GM12878 (cell line): ENCODE measurements around the gene OSBPL5. TPM values are rescaled to one million over a fixed set of nuclear protein-coding genes. Genes with fewer than 3 reads are reported as not detected.

ENCODE experiments used
- ATAC-seq: fragments of 200-7000 bp; cut with Tn5 transposase; 3 replicates; pipeline ENCODE4 v1.9.1; 2020; ENCODE audit warnings: mild to moderate bottlenecking, moderate library complexity
- BruUV-seq: library from RNA; stranded (reverse); fragments of 400-500 nt; replicated peaks from 2 replicates; lab custom pipeline; 2021; lab: Mats Ljungman, UMichigan
- CTCF ChIA-PET: fragments of 300-600 bp; sonication (Branson Sonifier 250); formaldehyde crosslinking; extraction: SDS; loops from one replicate; lab custom pipeline; 2021; ENCODE audit warnings: inconsistent platforms; lab: Yijun Ruan, JAX
- POLR2A ChIA-PET: fragments of 350-600 bp; formaldehyde crosslinking; extraction: SDS; loops from one replicate; lab custom pipeline; 2021; ENCODE audit warnings: inconsistent platforms; lab: Charles Lee
- RAD21 ChIA-PET: fragments of 300-600 bp; sonication (Branson Sonifier 250); formaldehyde crosslinking; loops from one replicate; lab custom pipeline; 2023; ENCODE audit warnings: antibody characterized with exemption; ENCODE audit not compliant: unreplicated experiment; lab: Charles Lee
- SMC1A ChIA-PET: fragments of 300-600 bp; sonication (Branson Sonifier 250); formaldehyde crosslinking; loops from one replicate; lab custom pipeline; 2023; ENCODE audit not compliant: unreplicated experiment, uncharacterized antibody; lab: Charles Lee
- DNase-seq: peaks from one replicate; pipeline ENCODE4 v3.0.0-alpha.2; 2011; ENCODE audit warnings: low read depth, low spot score
- FAIRE-seq: peaks from 3 replicates; lab custom pipeline; 2011; peaks lifted over from hg19 to GRCh38; lab: Jason Lieb, UNC
- H2AFZ ChIP-seq: 2 replicates; pipeline ENCODE4 v1.6.0; 2011; ENCODE audit warnings: low read depth, low read length, control low read depth; ENCODE audit not compliant: control insufficient read depth
- H3K27ac ChIP-seq: 2 replicates; pipeline ENCODE4 v1.5.1; 2011; ENCODE audit warnings: control low read depth; ENCODE audit not compliant: control insufficient read depth, insufficient read depth
- H3K27me3 ChIP-seq, 2 experiments: replicated peaks in 1 of 2; 2 replicates each; pipeline versions ENCODE4 v1.6.0 to v1.6.1; 2011; ENCODE audit warnings: low read length in 1 of 2; ENCODE audit not compliant: control insufficient read depth in 2 of 2, insufficient read depth in 2 of 2
- H3K36me3 ChIP-seq, 2 experiments: 2 replicates each; pipeline ENCODE4 v1.5.1; 2011; ENCODE audit warnings: low read length in 1 of 2; ENCODE audit not compliant: control insufficient read depth in 2 of 2, insufficient read depth in 2 of 2
- H3K4me1 ChIP-seq: 2 replicates; pipeline ENCODE4 v1.6.1; 2011; ENCODE audit warnings: mild to moderate bottlenecking, low read length, moderate library complexity, mixed read lengths; ENCODE audit not compliant: control insufficient read depth, insufficient read depth
- H3K4me2 ChIP-seq: 2 replicates; pipeline ENCODE4 v1.6.0; 2011; ENCODE audit warnings: control low read depth; ENCODE audit not compliant: control insufficient read depth, insufficient read depth
- H3K4me3 ChIP-seq: fragments of 200-600 bp; sonication (generic); 2 replicates; pipeline ENCODE4 v1.5.1; 2016
- H3K79me2 ChIP-seq: 2 replicates; pipeline ENCODE4 v1.6.0; 2011; ENCODE audit warnings: low read length; ENCODE audit not compliant: control insufficient read depth, insufficient read depth
- H3K9ac ChIP-seq: 2 replicates; pipeline ENCODE4 v1.8.0; 2011; ENCODE audit warnings: low read length, control low read depth, mixed read lengths; ENCODE audit not compliant: control insufficient read depth, insufficient read depth
- H3K9me3 ChIP-seq: replicated peaks from 3 replicates; pipeline ENCODE4 v1.5.1; 2011; ENCODE audit warnings: mild to moderate bottlenecking, low read length; ENCODE audit not compliant: control insufficient read depth, insufficient read depth
- H4K20me1 ChIP-seq: 2 replicates; pipeline ENCODE4 v1.6.0; 2011; ENCODE audit not compliant: control insufficient read depth, insufficient read depth
- BHLHE40 ChIP-seq, 2 experiments: fragments of 450-650 bp in 1 of 2; IDR thresholded peaks; 2 replicates each; pipeline ENCODE4 v1.6.1; 2011 to 2017; ENCODE audit warnings: low read depth in 2 of 2, borderline replicate concordance in 1 of 2, improper control_type of control experiment in 1 of 2, low read length in 1 of 2, mild to moderate bottlenecking in 1 of 2
- CBX3 ChIP-seq: fragments of 200-600 bp; sonication (generic); IDR thresholded peaks from 2 replicates; pipeline ENCODE4 v1.6.1; 2016; ENCODE audit warnings: low read depth, borderline replicate concordance
- CREB1 ChIP-seq: IDR thresholded peaks from 2 replicates; pipeline ENCODE4 v1.6.1; 2012; ENCODE audit warnings: low read depth, mild to moderate bottlenecking, inconsistent platforms
- EED ChIP-seq: sonication (generic); IDR thresholded peaks from 2 replicates; pipeline ENCODE4 v1.6.1; 2016; ENCODE audit warnings: antibody characterized with exemption, low read depth
- EP300 ChIP-seq, 2 experiments: fragments of 150-350 bp in 1 of 2; IDR thresholded peaks; 2 replicates each; pipeline ENCODE4 v1.6.1; 2011 to 2012; ENCODE audit warnings: low read depth in 2 of 2, low read length in 2 of 2, borderline replicate concordance in 1 of 2, improper control_type of control experiment in 1 of 2, inconsistent platforms in 1 of 2; ENCODE audit not compliant: control insufficient read depth in 1 of 2
- FOXK2 ChIP-seq: fragments of 450-650 bp; IDR thresholded peaks from 2 replicates; pipeline ENCODE4 v1.6.1; 2017; ENCODE audit warnings: mild to moderate bottlenecking, moderate library complexity
- IKZF1 ChIP-seq: fragments of 450-650 bp; conservative IDR thresholded peaks from 2 replicates; pipeline ENCODE4 v1.6.1; 2017; ENCODE audit warnings: antibody characterized with exemption, mild to moderate bottlenecking
- JUNB ChIP-seq: IDR thresholded peaks from 2 replicates; pipeline ENCODE4 v1.6.1; 2016; ENCODE audit warnings: antibody characterized with exemption, mild to moderate bottlenecking
- KLF5 ChIP-seq: fragments of 450-650 bp; IDR thresholded peaks from 2 replicates; pipeline ENCODE4 v1.6.1; 2014; ENCODE audit warnings: mild to moderate bottlenecking; ENCODE audit not compliant: partially characterized antibody
- MTA2 ChIP-seq: fragments of 450-650 bp; IDR thresholded peaks from 2 replicates; pipeline ENCODE4 v1.6.1; 2016; ENCODE audit warnings: low read depth, mild to moderate bottlenecking, moderate library complexity
- NR2C2 ChIP-seq: IDR thresholded peaks from 2 replicates; pipeline ENCODE4 v1.6.1; 2011; ENCODE audit warnings: borderline replicate concordance, low read depth; ENCODE audit not compliant: control insufficient read depth, insufficient read length
- PAX5 ChIP-seq: IDR thresholded peaks from 2 replicates; pipeline ENCODE4 v1.6.1; 2011; ENCODE audit warnings: low read depth, low read length, borderline replicate concordance
- RELA ChIP-seq: fragments of 450-650 bp; IDR thresholded peaks from 2 replicates; pipeline ENCODE4 v1.8.0; 2014; ENCODE audit warnings: borderline replicate concordance; ENCODE audit not compliant: partially characterized antibody
- RFX5 ChIP-seq: IDR thresholded peaks from 2 replicates; pipeline ENCODE4 v1.6.1; 2011; ENCODE audit warnings: low read depth, low read length, improper control_type of control experiment
- RUNX3 ChIP-seq: IDR thresholded peaks from 2 replicates; pipeline ENCODE4 v1.6.1; 2012; ENCODE audit warnings: low read length, inconsistent platforms
- SMAD1 ChIP-seq: fragments of 450-650 bp; IDR thresholded peaks from 2 replicates; pipeline ENCODE4 v1.6.1; 2018; ENCODE audit warnings: mild to moderate bottlenecking, low read depth; ENCODE audit not compliant: partially characterized antibody
- SMAD5 ChIP-seq: IDR thresholded peaks from 2 replicates; pipeline ENCODE4 v1.6.1; 2016; ENCODE audit warnings: antibody characterized with exemption, low read depth
- SPI1 ChIP-seq: IDR thresholded peaks from 2 replicates; pipeline ENCODE4 v1.6.1; 2011; ENCODE audit warnings: low read depth, mild to moderate bottlenecking, low read length, moderate library complexity, borderline replicate concordance; ENCODE audit not compliant: insufficient read depth
- STAT3 ChIP-seq: IDR thresholded peaks from 2 replicates; pipeline ENCODE4 v1.6.1; 2011; ENCODE audit warnings: low read depth, low read length, improper control_type of control experiment
- WGBS: methylation state at CpG from one replicate; pipeline ENCODE4 v1.1.6; 2016; ENCODE audit warnings: low lambda C conversion rate; ENCODE audit not compliant: insufficient replicate concordance, insufficient coverage; ENCODE audit errors: missing lambda C conversion rate; 5-methylcytosine and 5-hydroxymethylcytosine counted together
- in situ Hi-C: fragments of 300-500 bp; cut with MboI; formaldehyde crosslinking; loops from 9 replicates; pipeline ENCODE4 v1.14.3; 2018; ENCODE audit warnings: mixed read lengths
- intact Hi-C: fragments of 100-400 bp; cut with micrococcal nuclease; formaldehyde crosslinking; loops from one replicate; pipeline ENCODE4 v1.14.2; 2022; ENCODE audit not compliant: unreplicated experiment
- polyA plus RNA-seq, 11 experiments: library from polyadenylated mRNA; depleted of rRNA in 4 of 11; unstranded in 6 of 11; stranded (reverse) in 5 of 11; fragments of >200 nt; fragmentation: Nextera tagmentation in 4 of 11; fragmentation: Illumina TruSeq in 1 of 11; extraction: Ambion mirVana in 4 of 11; extraction: Trizol in 1 of 11; gene quantifications; 1 replicate in 1 of 11; 2 replicates in 10 of 11; pipeline versions ENCODE4 v1.2.1 to v1.2.3, GENCODE V29; 2011 to 2016; ENCODE audit warnings: inconsistent platforms in 2 of 11, missing spikeins in 2 of 11, low read depth in 1 of 11
- total RNA-seq, 4 experiments: library from RNA; depleted of rRNA in 3 of 4; stranded (reverse); fragments of >200 nt in 3 of 4; fragmentation: Illumina TruSeq in 1 of 4; extraction: Trizol in 1 of 4; gene quantifications; 2 replicates each; pipeline versions ENCODE4 v1.2.1 to v1.2.3, GENCODE V29; 2013 to 2021
- TF ChIP-seq, protein P1 (sequence below): fragments of 450-650 bp; IDR thresholded peaks from 2 replicates; pipeline ENCODE4 v1.6.1; 2017; ENCODE audit warnings: low read depth, mild to moderate bottlenecking, moderate library complexity

Gene OSBPL5
- total and polyA plus RNA-seq, 10 of the 15 experiments (the other 5 are each of a cell fraction or from before 2014, with no cell fraction given): not detected

DNA sequence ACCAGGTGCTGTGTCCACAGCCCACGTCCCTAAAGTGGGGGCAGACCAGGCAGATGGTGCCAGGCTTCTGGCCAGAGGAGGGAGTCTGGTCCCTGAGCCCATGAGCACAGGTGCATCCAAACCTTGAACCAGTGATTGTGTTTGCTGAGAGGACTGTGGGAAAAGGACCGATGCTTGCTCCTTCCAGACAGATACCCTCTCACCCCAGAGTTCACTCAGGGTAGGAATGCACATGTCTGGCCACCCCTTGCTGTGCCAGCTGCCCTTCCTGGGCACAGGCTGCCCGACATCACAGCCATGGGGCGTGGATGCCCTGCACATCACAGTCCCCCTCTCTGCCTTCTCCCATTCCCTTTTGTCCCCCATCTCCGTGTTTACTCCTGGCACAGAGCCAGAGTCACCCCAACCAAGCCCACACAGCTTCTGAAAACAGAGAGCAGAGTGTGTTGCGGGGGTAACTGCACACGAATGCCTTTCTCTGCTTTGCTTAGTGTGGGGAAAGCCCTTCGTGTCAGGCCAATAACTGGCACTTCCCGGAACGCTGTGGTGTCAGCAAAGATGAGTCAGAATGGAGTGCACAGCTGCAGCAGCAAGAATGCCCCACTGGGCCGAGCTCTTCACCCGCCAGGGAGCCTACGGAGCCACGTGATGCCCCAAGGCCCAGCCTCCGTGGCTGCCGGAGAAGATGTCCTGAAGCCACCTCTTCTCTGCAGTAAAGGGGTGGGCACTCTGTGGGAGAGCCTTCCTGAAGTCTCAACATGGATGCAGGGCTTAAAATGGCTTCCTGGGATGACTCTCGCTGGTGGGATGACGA lies 115.5 kb downstream of the OSBPL5 start:
- H3K27ac ChIP-seq: peak overlapping the region; percentile 81
- H3K79me2 ChIP-seq: peaks cover 69% of the 10 kb centered on the region
- ChIA-PET POLR2A (interaction anchor here (0.8 to 1.0 kb wide), 3 partner anchors 42 to 61 kb away, joined by 3 read pairs; no protein-coding TSS in a partner anchor), RAD21 (interaction anchor here (1.0 to 5.0 kb wide), 8 partner anchors 10 to 116 kb away, joined by 3 to 58 read pairs (median 5); partner anchors contain the start of gene NAP1L4), SMC1A (interaction anchor here (1.0 to 4.4 kb wide), 11 partner anchors 9 to 78 kb away, joined by 3 to 52 read pairs (median 5); partner anchors contain the start of gene NAP1L4), CTCF (interaction anchor here (0.6 to 8.2 kb wide), 12 partner anchors 10 to 571 kb away, joined by 3 to 95 read pairs (median 5); no protein-coding TSS in a partner anchor)
- ATAC-seq: peak; percentile 97
- intact Hi-C loops (loop anchor here (5.0 kb wide), 1 partner anchor 43 kb away; no protein-coding TSS in a partner anchor), in situ Hi-C loops (no loop called here)
- H3K9ac ChIP-seq: peak overlapping the region; percentile 32; the same call in 1 of the 2 replicates
- peak overlapping the region; percentile 55 for H2AFZ ChIP-seq
- H3K27me3 ChIP-seq: no peaks in the 10 kb centered on the region
- DNase-seq: peak; percentile 82
- peak overlapping the region; percentile 50 for H3K4me3 ChIP-seq
- peaks cover 0 to 12% of the 10 kb centered on the region in 2 experiments; a peak in 3 of 4 replicates for H3K36me3 ChIP-seq
- no TSS peak for BruUV-seq
- H3K4me2 ChIP-seq: peak overlapping the region; percentile 86
- H3K9me3 ChIP-seq: no peaks in the 10 kb centered on the region
- peaks cover 32% of the 10 kb centered on the region for H3K4me1 ChIP-seq
- peak; percentile 95 for FAIRE-seq
- peaks cover 3% of the 10 kb centered on the region; the same call in 1 of the 2 replicates for H4K20me1 ChIP-seq
- 1% methylated on average over 18 of the region's 18 CpGs for WGBS
- no peak for TF ChIP-seq RFX5
- no peak for TF ChIP-seq NR2C2
- peak; percentile 32; the same call in 1 of the 2 replicates for TF ChIP-seq SPI1
- TF ChIP-seq STAT3: no peak
- TF ChIP-seq KLF5: peak; percentile 36
- TF ChIP-seq MTA2: peak; percentile 61
- TF ChIP-seq CREB1: peak; percentile 78
- TF ChIP-seq SMAD5: no peak
- peak; percentile 60 to 79; a peak in 3 of 4 replicates for TF ChIP-seq BHLHE40 (IDR thresholded peaks at IDR 0.05; ENCODE audit: borderline replicate concordance in 1 of 2, low read depth in 2 of 2, low read length in 1 of 2)
- no peak for TF ChIP-seq FOXK2
- TF ChIP-seq, protein P1, sequence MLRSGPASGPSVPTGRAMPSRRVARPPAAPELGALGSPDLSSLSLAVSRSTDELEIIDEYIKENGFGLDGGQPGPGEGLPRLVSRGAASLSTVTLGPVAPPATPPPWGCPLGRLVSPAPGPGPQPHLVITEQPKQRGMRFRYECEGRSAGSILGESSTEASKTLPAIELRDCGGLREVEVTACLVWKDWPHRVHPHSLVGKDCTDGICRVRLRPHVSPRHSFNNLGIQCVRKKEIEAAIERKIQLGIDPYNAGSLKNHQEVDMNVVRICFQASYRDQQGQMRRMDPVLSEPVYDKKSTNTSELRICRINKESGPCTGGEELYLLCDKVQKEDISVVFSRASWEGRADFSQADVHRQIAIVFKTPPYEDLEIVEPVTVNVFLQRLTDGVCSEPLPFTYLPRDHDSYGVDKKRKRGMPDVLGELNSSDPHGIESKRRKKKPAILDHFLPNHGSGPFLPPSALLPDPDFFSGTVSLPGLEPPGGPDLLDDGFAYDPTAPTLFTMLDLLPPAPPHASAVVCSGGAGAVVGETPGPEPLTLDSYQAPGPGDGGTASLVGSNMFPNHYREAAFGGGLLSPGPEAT: peak; percentile 62; the same call in 1 of the 2 replicates
- no peak for TF ChIP-seq CBX3
- TF ChIP-seq IKZF1: peak; percentile 82
- peak; percentile 67 for TF ChIP-seq JUNB
- peak; percentile 57 for TF ChIP-seq RELA
- TF ChIP-seq RUNX3: peak; percentile 70
- TF ChIP-seq SMAD1: peak; percentile 98
- TF ChIP-seq EED: peak; percentile 85
- peak in 1 of 2 experiments; percentile 23; a peak in 1 of 4 replicates for TF ChIP-seq EP300 (IDR thresholded peaks at IDR 0.05; ENCODE audit: borderline replicate concordance in 1 of 2, control insufficient read depth in 1 of 2, low read depth in 2 of 2, low read length in 2 of 2)
- peak; percentile 82; the same call in 1 of the 2 replicates for TF ChIP-seq PAX5
